ENCODE results near the gene CBR1. TPM values are rescaled to one million over a fixed set of nuclear protein-coding genes. Genes with fewer than 3 reads are reported as not detected.
"Not testable (repeated sequence)": the region's sequence is repeated elsewhere in the genome, so short reads cannot be mapped to it uniquely, and the experiment has no call there.

CBR1 gene
- total and polyA plus RNA-seq, 2 experiments from 2014 or later = 45.1 to 60.8 TPM

DNA sequence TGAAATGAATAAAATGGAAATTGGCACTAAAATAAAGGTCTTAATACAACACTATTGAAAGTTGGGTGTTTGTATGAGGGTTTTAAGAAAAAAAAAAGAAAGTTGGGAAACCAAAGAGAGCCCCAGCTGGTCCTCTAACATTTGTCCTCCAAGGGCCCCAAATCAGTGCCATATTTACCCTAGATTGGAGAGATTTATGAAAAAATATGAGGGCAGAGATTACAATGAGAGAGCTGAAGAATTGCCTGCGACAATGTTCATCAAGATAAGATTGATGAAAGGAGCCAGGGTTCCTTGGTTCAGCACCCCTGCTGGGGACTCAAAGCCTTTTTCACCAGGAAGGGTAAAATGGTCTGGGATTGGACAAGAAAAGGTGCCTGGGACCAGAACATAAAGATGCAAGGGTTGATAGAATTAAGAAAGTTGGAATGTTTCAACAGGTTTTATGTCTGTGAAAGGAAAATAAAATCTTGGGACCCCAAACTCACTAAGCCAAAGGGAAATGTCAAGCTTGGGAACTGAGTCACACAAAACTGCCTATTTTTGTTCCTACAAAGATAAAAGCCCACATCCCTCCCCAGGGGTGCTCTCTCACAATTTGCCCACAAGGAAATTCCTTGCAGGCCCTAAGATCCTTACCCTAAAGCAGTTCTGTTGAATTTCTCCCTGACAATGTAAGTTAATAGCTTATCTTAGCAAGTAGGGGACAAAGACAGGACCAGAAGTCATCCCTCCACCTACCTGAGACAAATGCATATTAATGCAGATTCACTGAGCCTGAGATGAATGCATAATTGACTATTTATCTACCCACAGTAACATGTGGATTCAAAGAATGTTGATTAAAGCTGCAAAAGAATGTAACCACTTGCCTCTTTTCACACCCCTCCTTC is 26.8 kb downstream of the CBR1 start:
- DNase-seq (ENCODE audit: low read depth in 1 of 2, low spot score in 1 of 2) = no peak
- no peaks in the 10 kb centered on the region for H3K9me3 ChIP-seq (ENCODE audit: low read depth)
- no peak overlapping the region for H3K4me3 ChIP-seq
- peaks cover 12% of the 10 kb centered on the region for H3K27me3 ChIP-seq
- no peaks in the 10 kb centered on the region for H3K4me1 ChIP-seq (ENCODE audit: low read depth)
- no peak for TF ChIP-seq CTCF (IDR thresholded peaks at IDR 0.05; ENCODE audit: low read depth, low read length)
- no peaks in the 10 kb centered on the region for H3K36me3 ChIP-seq
- H3K27ac ChIP-seq = no peak overlapping the region

DNA sequence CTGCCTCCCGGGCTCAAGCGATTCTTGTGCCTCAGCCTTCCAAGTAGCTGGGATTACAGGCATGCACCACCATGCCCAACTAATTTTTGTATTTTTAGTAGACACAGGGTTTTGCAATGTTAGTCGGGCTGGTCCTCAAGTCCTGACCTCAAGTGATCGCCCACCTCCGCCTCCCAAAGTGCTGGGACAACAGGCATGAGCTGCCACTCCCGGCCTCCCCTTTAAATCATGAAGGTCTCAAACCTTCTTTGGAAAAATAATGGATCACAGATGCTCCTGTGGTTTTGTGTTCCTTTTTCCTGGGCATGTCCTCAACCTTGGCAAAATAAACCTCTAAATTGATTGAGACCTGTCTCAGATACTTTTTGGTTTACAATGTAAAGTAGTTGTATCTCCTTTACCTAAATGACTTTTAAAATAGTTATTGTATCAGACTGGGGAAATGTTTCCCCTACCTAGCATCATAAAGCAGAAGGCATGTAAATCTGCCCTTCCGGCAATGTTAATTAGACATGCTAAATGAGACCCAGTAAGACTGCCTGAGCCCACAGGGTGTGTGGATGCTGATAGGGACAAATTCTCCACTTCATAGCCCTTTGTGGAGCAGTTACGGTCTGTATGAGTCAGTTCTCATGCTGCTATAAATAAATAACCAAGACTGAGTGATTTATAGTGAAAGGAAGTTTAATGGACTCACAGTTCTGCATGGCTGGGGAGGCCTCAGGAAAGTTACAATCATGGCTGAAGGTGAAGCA is 27.8 kb downstream of the CBR1 start:
- H3K36me3 ChIP-seq = no peaks in the 10 kb centered on the region
- peaks cover 12% of the 10 kb centered on the region for H3K27me3 ChIP-seq
- H3K4me1 ChIP-seq (ENCODE audit: low read depth) = no peaks in the 10 kb centered on the region
- H3K4me3 ChIP-seq = no peak overlapping the region
- no peak for DNase-seq (ENCODE audit: low read depth in 1 of 2, low spot score in 1 of 2)
- TF ChIP-seq CTCF (IDR thresholded peaks at IDR 0.05; ENCODE audit: low read depth, low read length) = no peak
- H3K27ac ChIP-seq = no peak overlapping the region
- H3K9me3 ChIP-seq (ENCODE audit: low read depth) = no peaks in the 10 kb centered on the region

DNA sequence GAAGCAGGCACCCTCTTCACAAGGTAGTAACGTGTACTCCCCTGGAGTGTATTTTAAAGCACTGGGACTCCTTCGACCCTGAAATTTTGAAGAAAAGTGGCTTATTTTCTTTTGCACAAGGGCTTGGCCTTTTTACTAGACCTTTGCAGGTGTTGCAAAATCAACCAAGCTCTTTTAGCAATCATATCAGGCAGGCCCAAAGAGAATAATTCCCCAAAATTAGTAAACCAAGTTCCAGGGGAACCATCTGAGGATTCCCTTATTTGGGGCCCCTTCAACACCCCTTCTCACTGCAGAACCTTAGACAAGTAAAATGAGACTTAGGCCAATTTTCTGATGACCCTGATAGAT is 28.3 kb downstream of the CBR1 start:
- Histone ChIP-seq H3K9me3 (ENCODE audit: low read depth) (no peaks in the 10 kb centered on the region), H3K27me3 (peaks cover 12% of the 10 kb centered on the region), H3K27ac (no peak overlapping the region), H3K36me3 (no peaks in the 10 kb centered on the region), H3K4me1 (ENCODE audit: low read depth) (no peaks in the 10 kb centered on the region), H3K4me3 (no peak overlapping the region)
- no peak for DNase-seq (ENCODE audit: low read depth in 1 of 2, low spot score in 1 of 2)
- no peak for TF ChIP-seq CTCF (IDR thresholded peaks at IDR 0.05; ENCODE audit: low read depth, low read length)

- no peak overlapping the region for H3K27ac ChIP-seq
- H3K4me3 ChIP-seq = no peak overlapping the region
- no peaks in the 10 kb centered on the region for H3K4me1 ChIP-seq (ENCODE audit: low read depth)
These were observed 29.2 kb downstream of the CBR1 start for GRCh38 chr21:36099000-36099399.

DNA sequence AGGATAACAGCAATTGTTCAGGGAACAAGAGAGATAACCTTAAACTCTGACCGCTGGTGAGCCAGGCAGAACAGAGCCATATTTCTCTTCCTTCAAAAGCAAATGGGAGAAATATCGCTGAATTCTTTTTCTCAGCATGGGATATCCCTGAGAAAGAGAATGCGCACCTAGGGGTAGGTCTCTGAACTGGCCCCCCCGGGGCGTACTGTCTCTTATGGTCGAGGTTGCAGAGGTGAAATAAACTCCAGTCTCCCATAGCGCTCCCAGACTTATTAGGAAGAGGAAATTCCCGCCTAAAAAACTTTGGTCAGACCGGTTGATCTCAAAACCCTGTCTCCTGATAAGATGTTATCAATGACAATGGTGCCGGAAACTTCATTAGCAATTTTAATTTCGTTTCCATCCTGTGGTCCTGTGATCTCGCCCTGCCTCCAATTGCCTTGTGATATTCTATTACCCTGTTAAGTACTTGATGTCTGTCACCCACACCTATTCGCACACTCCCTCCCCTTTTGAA is 29.9 kb downstream of the CBR1 start:
- not testable (repeated sequence) for H3K4me1 ChIP-seq (ENCODE audit: low read depth); H3K36me3 ChIP-seq; DNase-seq (ENCODE audit: low read depth in 1 of 2, low spot score in 1 of 2); H3K4me3 ChIP-seq; H3K9me3 ChIP-seq (ENCODE audit: low read depth); H3K27ac ChIP-seq
- H3K27me3 ChIP-seq = peaks cover 12% of the 10 kb centered on the region

More at GRCh38 chr21:36099000-36099399, 29.2 kb downstream of the CBR1 start:
- no peak for TF ChIP-seq CTCF (IDR thresholded peaks at IDR 0.05; ENCODE audit: low read depth, low read length)
- no peak for DNase-seq (ENCODE audit: low read depth in 1 of 2, low spot score in 1 of 2)
- H3K36me3 ChIP-seq = no peaks in the 10 kb centered on the region
- peaks cover 12% of the 10 kb centered on the region for H3K27me3 ChIP-seq
- H3K9me3 ChIP-seq (ENCODE audit: low read depth) = no peaks in the 10 kb centered on the region
